Endothelial cell (in vitro differentiated cells): ENCODE measurements around the gene ZFP90. TPM values are rescaled to one million over a fixed set of nuclear protein-coding genes. Genes with fewer than 3 reads are reported as not detected.

Experiments used
- DNase-seq: peaks from one replicate; pipeline ENCODE4 v3.0.0; 2021; ENCODE audit warnings: low spot score
- H3K27ac Mint-ChIP-seq: one replicate; pipeline ENCODE4 v1.8.0; 2021; ENCODE audit warnings: mixed read lengths, inconsistent platforms; ENCODE audit not compliant: unreplicated experiment
- H3K27me3 Mint-ChIP-seq: one replicate; pipeline ENCODE4 v1.8.0; 2021; ENCODE audit warnings: mild to moderate bottlenecking, moderate library complexity, mixed read lengths, inconsistent platforms; ENCODE audit not compliant: unreplicated experiment
- H3K36me3 Mint-ChIP-seq: one replicate; pipeline ENCODE4 v1.8.0; 2021; ENCODE audit warnings: mild to moderate bottlenecking, low read depth, mixed read lengths, inconsistent platforms; ENCODE audit not compliant: unreplicated experiment
- H3K4me1 Mint-ChIP-seq: one replicate; pipeline ENCODE4 v1.8.0; 2021; ENCODE audit warnings: mild to moderate bottlenecking, mixed read lengths, inconsistent platforms; ENCODE audit not compliant: unreplicated experiment
- H3K4me3 Mint-ChIP-seq: one replicate; pipeline ENCODE4 v1.8.0; 2021; ENCODE audit warnings: mild to moderate bottlenecking, mixed read lengths, inconsistent platforms; ENCODE audit not compliant: unreplicated experiment
- H3K9me3 Mint-ChIP-seq: one replicate; pipeline ENCODE4 v1.8.0; 2021; ENCODE audit warnings: mixed read lengths, inconsistent platforms; ENCODE audit not compliant: unreplicated experiment
- total RNA-seq: library from RNA; stranded (reverse); fragmentation: NEBNext Ultra II Directional; extraction: Animal tissue kit (Norgen Biotek cat#: 25700); gene quantifications from one replicate; pipeline ENCODE4 v1.2.1, GENCODE V29; 2021; ENCODE audit not compliant: unreplicated experiment
- TF ChIP-seq, protein P1 (sequence below): fragments of 200-600 bp; sonication (generic); IDR thresholded peaks from one replicate; pipeline ENCODE4 v1.5.0; 2021; ENCODE audit warnings: antibody characterized with exemption; ENCODE audit not compliant: unreplicated experiment

The ZFP90 gene
- total RNA-seq, 1 donor from 2014 or later, result 35.6 TPM

DNA sequence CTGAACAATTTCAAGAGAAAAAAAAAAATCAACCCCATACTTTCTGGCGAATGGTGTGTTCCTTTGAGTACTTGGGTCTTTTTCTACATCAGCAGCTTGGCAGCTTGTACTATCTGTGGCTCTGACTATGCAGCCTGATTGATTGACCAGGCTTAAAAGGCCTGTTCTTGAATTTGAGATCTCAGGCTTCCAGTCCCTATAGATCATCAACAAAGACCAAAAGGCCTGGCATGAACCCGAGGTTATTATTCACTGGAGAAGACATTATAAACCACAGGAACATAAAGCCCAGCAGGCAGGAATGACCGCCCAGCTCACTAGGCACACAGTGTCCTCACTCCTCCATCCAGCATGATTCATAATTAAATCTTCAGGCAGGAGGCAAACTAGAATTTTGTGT is 73.9 kb downstream of the ZFP90 start:
- H3K27ac Mint-ChIP-seq, result no peak overlapping the region
- H3K4me1 Mint-ChIP-seq, result no peaks in the 10 kb centered on the region
- no peak overlapping the region for H3K4me3 Mint-ChIP-seq
- TF ChIP-seq, protein P1, sequence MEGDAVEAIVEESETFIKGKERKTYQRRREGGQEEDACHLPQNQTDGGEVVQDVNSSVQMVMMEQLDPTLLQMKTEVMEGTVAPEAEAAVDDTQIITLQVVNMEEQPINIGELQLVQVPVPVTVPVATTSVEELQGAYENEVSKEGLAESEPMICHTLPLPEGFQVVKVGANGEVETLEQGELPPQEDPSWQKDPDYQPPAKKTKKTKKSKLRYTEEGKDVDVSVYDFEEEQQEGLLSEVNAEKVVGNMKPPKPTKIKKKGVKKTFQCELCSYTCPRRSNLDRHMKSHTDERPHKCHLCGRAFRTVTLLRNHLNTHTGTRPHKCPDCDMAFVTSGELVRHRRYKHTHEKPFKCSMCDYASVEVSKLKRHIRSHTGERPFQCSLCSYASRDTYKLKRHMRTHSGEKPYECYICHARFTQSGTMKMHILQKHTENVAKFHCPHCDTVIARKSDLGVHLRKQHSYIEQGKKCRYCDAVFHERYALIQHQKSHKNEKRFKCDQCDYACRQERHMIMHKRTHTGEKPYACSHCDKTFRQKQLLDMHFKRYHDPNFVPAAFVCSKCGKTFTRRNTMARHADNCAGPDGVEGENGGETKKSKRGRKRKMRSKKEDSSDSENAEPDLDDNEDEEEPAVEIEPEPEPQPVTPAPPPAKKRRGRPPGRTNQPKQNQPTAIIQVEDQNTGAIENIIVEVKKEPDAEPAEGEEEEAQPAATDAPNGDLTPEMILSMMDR, result no peak
- H3K27me3 Mint-ChIP-seq, result peaks cover 1% of the 10 kb centered on the region
- DNase-seq, result no peak
- no peaks in the 10 kb centered on the region for H3K36me3 Mint-ChIP-seq
- no peaks in the 10 kb centered on the region for H3K9me3 Mint-ChIP-seq

DNA sequence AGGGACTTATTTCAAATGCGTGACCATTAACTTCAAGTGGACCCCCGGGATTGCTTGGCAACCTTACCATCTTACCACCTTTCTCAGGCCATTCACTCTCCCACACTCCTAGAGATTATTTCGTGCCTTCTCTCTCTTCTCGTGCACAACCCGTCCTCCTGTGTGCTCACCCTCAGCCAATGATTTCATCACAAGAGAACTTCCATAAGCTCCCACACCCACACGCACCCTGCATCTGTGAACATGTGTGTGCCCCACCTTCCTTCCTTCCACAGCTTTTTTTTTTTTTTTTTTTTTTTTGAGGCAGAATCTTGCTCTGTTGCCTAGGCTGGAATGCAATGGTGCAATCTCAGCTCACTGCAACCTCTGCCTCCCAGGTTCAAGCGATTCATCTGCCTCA is 78.6 kb downstream of the ZFP90 start:
- no peaks in the 10 kb centered on the region for H3K9me3 Mint-ChIP-seq
- no peaks in the 10 kb centered on the region for H3K27me3 Mint-ChIP-seq
- H3K27ac Mint-ChIP-seq, result no peak overlapping the region
- no peak for DNase-seq
- H3K36me3 Mint-ChIP-seq, result no peaks in the 10 kb centered on the region
- TF ChIP-seq, protein P1, result no peak
- H3K4me1 Mint-ChIP-seq, result no peaks in the 10 kb centered on the region
- no peak overlapping the region for H3K4me3 Mint-ChIP-seq

Other genes with a start within 250 kb of the ZFP90 start
- 20.0 TPM for gene SLC7A6OS, start 228.3 kb upstream of the ZFP90 start, total RNA-seq
- gene PRMT7, start 228.3 kb upstream of the ZFP90 start, total RNA-seq, result 42.8 TPM
- not detected for gene SMPD3, start 90.8 kb upstream of the ZFP90 start, total RNA-seq
- 3.2 TPM for gene CDH3, start 106.0 kb downstream of the ZFP90 start, total RNA-seq
- 3.1 TPM for gene CDH1, start 198.0 kb downstream of the ZFP90 start, total RNA-seq